Left lung (tissue), 10 donors: ENCODE measurements around the gene ARL13B. TPM values are rescaled to one million over a fixed set of nuclear protein-coding genes. Genes with fewer than 3 reads are reported as not detected.
"Not testable (repeated sequence)": the region's sequence is repeated elsewhere in the genome, so short reads cannot be mapped to it uniquely, and the experiment has no call there.

ENCODE experiments used
- ATAC-seq: fragments of 200-7000 bp; cut with Tn5 transposase; one replicate; pipeline ENCODE4 v1.9.1; 2020; ENCODE audit warnings: moderate library complexity
- DNase-seq, 4 donors: peaks; one replicate each; pipeline ENCODE4 v3.0.0-alpha.2; 2013 to 2020
- H3K27ac ChIP-seq, 2 donors: fragments of 200-600 bp; sonication (generic) in 1 of 2; one replicate each; pipeline versions ENCODE4 v1.5.0 to v1.8.0; 2020 to 2021
- H3K27me3 ChIP-seq, 2 donors: fragments of 200-600 bp; sonication (generic) in 1 of 2; one replicate each; pipeline versions ENCODE4 v1.5.0 to v1.8.0; 2020 to 2021
- H3K36me3 ChIP-seq, 2 donors: fragments of 200-600 bp; sonication (generic) in 1 of 2; one replicate each; pipeline versions ENCODE4 v1.5.0 to v1.8.0; 2020 to 2021
- H3K4me1 ChIP-seq, 2 donors: fragments of 200-600 bp; one replicate each; pipeline ENCODE4 v1.8.0; 2021
- H3K4me3 ChIP-seq, 2 donors: fragments of 200-600 bp; sonication (generic) in 1 of 2; one replicate each; pipeline versions ENCODE4 v1.5.0 to v1.8.0; 2020 to 2021; ENCODE audit warnings: mild to moderate bottlenecking in 1 of 2
- H3K9me3 ChIP-seq, 2 donors: fragments of 200-600 bp; sonication (generic) in 1 of 2; one replicate each; pipeline versions ENCODE4 v1.5.0 to v1.8.0; 2020 to 2021
- CTCF ChIP-seq, 2 donors: fragments of 200-600 bp; sonication (generic) in 1 of 2; IDR thresholded peaks; one replicate each; pipeline versions ENCODE4 v1.5.0 to v1.8.0; 2021; ENCODE audit warnings: antibody characterized with exemption in 2 of 2
- intact Hi-C, 2 donors: fragments of 100-400 bp; cut with DNase I; formaldehyde crosslinking; loops; one replicate each; pipeline versions ENCODE4 v1.11.2 to v1.14.2; 2022
- polyA plus RNA-seq, 6 donors: library from polyadenylated mRNA; unstranded; fragments of 120-200 nt; gene quantifications; one replicate each; pipeline ENCODE4 v1.2.1, GENCODE V29; 2013; ENCODE audit not compliant: insufficient read length in 6 of 6
- total RNA-seq, 2 donors: library from RNA; stranded (reverse); fragmentation: NEBNext Ultra II Directional; extraction: Animal tissue kit (Norgen Biotek cat#: 25700); gene quantifications; one replicate each; pipeline ENCODE4 v1.2.1, GENCODE V29; 2021
- donor health status: DM: no; HTN: yes; CAD: no.
- donor health status: DM: no; HTN: no; CAD: no.

Gene ARL13B
- total and polyA plus RNA-seq, 8 donors, result 13.9 to 25.2 (median 16.5) TPM

GRCh38 chr3:93961026-93961425, 18.9 kb upstream of the ARL13B start:
- Histone ChIP-seq H3K4me1 (no peaks in the 10 kb centered on the region), H3K27ac (no peak overlapping the region), H3K27me3 (no peaks in the 10 kb centered on the region), H3K9me3 (no peaks in the 10 kb centered on the region), H3K36me3 (peaks cover 0 to 4% of the 10 kb centered on the region in 2 donors), H3K4me3 (no peak overlapping the region)
- no peak for TF ChIP-seq CTCF (IDR thresholded peaks at IDR 0.05)
- DNase-seq (no peak), ATAC-seq (no peak)
- intact Hi-C loops, result no loop called here

- intact Hi-C loops, result no loop called here
- H3K36me3 ChIP-seq, result peaks cover 0 to 4% of the 10 kb centered on the region in 2 donors
Observed at GRCh38 chr3:93961489-93961888, 18.5 kb upstream of the ARL13B start.

GRCh38 chr3:93962798-93963197, 17.2 kb upstream of the ARL13B start:
- Histone ChIP-seq H3K27ac (no peak overlapping the region), H3K36me3 (peaks cover 0 to 4% of the 10 kb centered on the region in 2 donors), H3K9me3 (no peaks in the 10 kb centered on the region), H3K4me1 (no peaks in the 10 kb centered on the region), H3K4me3 (no peak overlapping the region), H3K27me3 (no peaks in the 10 kb centered on the region)
- intact Hi-C loops, result no loop called here
- ATAC-seq (no peak), DNase-seq (no peak)
- TF ChIP-seq CTCF (IDR thresholded peaks at IDR 0.05), result no peak

More at GRCh38 chr3:93961489-93961888, 18.5 kb upstream of the ARL13B start:
- H3K9me3 ChIP-seq, result no peaks in the 10 kb centered on the region
- no peaks in the 10 kb centered on the region for H3K4me1 ChIP-seq
- H3K27me3 ChIP-seq, result no peaks in the 10 kb centered on the region
- no peak for DNase-seq
- no peak for ATAC-seq
- H3K4me3 ChIP-seq, result no peak overlapping the region
- TF ChIP-seq CTCF (IDR thresholded peaks at IDR 0.05), result no peak
- no peak overlapping the region for H3K27ac ChIP-seq

GRCh38 chr3:93965106-93965505, 14.8 kb upstream of the ARL13B start:
- H3K27me3 ChIP-seq, intact Hi-C loops, H3K36me3 ChIP-seq, H3K4me1 ChIP-seq, H3K9me3 ChIP-seq, ATAC-seq, H3K27ac ChIP-seq, DNase-seq, H3K4me3 ChIP-seq: not testable (repeated sequence)

GRCh38 chr3:93969443-93969842, 10.5 kb upstream of the ARL13B start:
- DNase-seq, result no peak
- no peak overlapping the region for H3K4me3 ChIP-seq
- no peaks in the 10 kb centered on the region for H3K9me3 ChIP-seq
- ATAC-seq, result peak; percentile 15
- intact Hi-C loops, result no loop called here
- H3K27ac ChIP-seq, result no peak overlapping the region
- H3K4me1 ChIP-seq, result peaks cover 8 to 20% of the 10 kb centered on the region in 2 donors
- no peak for TF ChIP-seq CTCF (IDR thresholded peaks at IDR 0.05)
- H3K27me3 ChIP-seq, result peaks cover 0 to 8% of the 10 kb centered on the region in 2 donors
- H3K36me3 ChIP-seq, result peaks cover 0 to 4% of the 10 kb centered on the region in 2 donors

- peaks cover 0 to 1% of the 10 kb centered on the region in 2 donors for H3K36me3 ChIP-seq
- H3K27ac ChIP-seq, result no peak overlapping the region
- peaks cover 8 to 22% of the 10 kb centered on the region in 2 donors for H3K4me1 ChIP-seq
- TF ChIP-seq CTCF (IDR thresholded peaks at IDR 0.05), result no peak
- H3K4me3 ChIP-seq, result no peak overlapping the region
- no peaks in the 10 kb centered on the region for H3K9me3 ChIP-seq
- peaks cover 0 to 8% of the 10 kb centered on the region in 2 donors for H3K27me3 ChIP-seq
- no peak for ATAC-seq
- no peak for DNase-seq
- intact Hi-C loops, result no loop called here
Observed at GRCh38 chr3:93969997-93970396, 10.0 kb upstream of the ARL13B start.
